HepG2 (cell line): ENCODE measurements around the gene CORO1C. TPM values are rescaled to one million over a fixed set of nuclear protein-coding genes. Genes with fewer than 3 reads are reported as not detected.

Source experiments
- AGO2 ChIP-seq: fragments of 200-400 bp; formaldehyde crosslinking; optimal IDR thresholded peaks from 2 replicates; pipeline ENCODE3; 2017; ENCODE audit warnings: mild to moderate bottlenecking, low read depth, low read length, moderate library complexity
- EEA1 ChIP-seq: sonication (generic); formaldehyde crosslinking; IDR thresholded peaks from 2 replicates; pipeline ENCODE4 v1.5.1; 2020; ENCODE audit warnings: mild to moderate bottlenecking, missing genetic modification reagents, borderline replicate concordance
- HDAC2 ChIP-seq: sonication (generic); formaldehyde crosslinking; IDR thresholded peaks from 2 replicates; pipeline ENCODE4 v1.4.0; 2020; ENCODE audit warnings: missing genetic modification reagents
- MAFK ChIP-seq, 2 experiments: IDR thresholded peaks in 1 of 2; conservative IDR thresholded peaks in 1 of 2; 2 replicates each; pipeline ENCODE4 v1.6.1; 2011; ENCODE audit warnings: improper control_type of control experiment in 2 of 2, low read length in 2 of 2
- NFRKB ChIP-seq: fragments of 450-650 bp; IDR thresholded peaks from 2 replicates; pipeline ENCODE4 v1.6.1; 2017
- PAF1 ChIP-seq: IDR thresholded peaks from 2 replicates; pipeline ENCODE4 v1.6.1; 2016; ENCODE audit warnings: missing genetic modification reagents, missing compliant biosample characterization
- SOX13 ChIP-seq, 3 experiments: fragments of 450-650 bp in 1 of 3; sonication (generic) in 1 of 3; formaldehyde crosslinking in 1 of 3; IDR thresholded peaks in 2 of 3; conservative IDR thresholded peaks in 1 of 3; 2 replicates each; pipeline versions ENCODE4 v1.5.0 to v1.6.1; 2016 to 2020; ENCODE audit warnings: antibody characterized with exemption in 1 of 3, mild to moderate bottlenecking in 1 of 3, missing compliant biosample characterization in 1 of 3, missing genetic modification reagents in 1 of 3, moderate library complexity in 1 of 3
- SRF ChIP-seq: IDR thresholded peaks from 2 replicates; pipeline ENCODE4 v1.6.1; 2011; ENCODE audit warnings: mild to moderate bottlenecking, low read depth, low read length, moderate library complexity
- U2AF2 ChIP-seq: fragments of 200-400 bp; formaldehyde crosslinking; IDR thresholded peaks from 2 replicates; pipeline ENCODE4 v1.6.1; 2017; ENCODE audit warnings: low read depth, mild to moderate bottlenecking, low read length
- ZBTB7B ChIP-seq: sonication (generic); formaldehyde crosslinking; IDR thresholded peaks from 2 replicates; pipeline ENCODE4 v1.4.0; 2020; ENCODE audit warnings: missing genetic modification reagents
- ZNF317 ChIP-seq: sonication (generic); formaldehyde crosslinking; IDR thresholded peaks from 2 replicates; pipeline ENCODE4 v1.5.0; 2020; ENCODE audit warnings: mild to moderate bottlenecking, missing genetic modification reagents
- ZNF430 ChIP-seq: sonication (generic); formaldehyde crosslinking; IDR thresholded peaks from 2 replicates; pipeline ENCODE4 v1.9.0; 2021; ENCODE audit warnings: mild to moderate bottlenecking, missing genetic modification reagents
- ZNF530 ChIP-seq: sonication (generic); formaldehyde crosslinking; IDR thresholded peaks from 2 replicates; pipeline ENCODE4 v1.5.0; 2020; ENCODE audit warnings: low read depth, mild to moderate bottlenecking, missing genetic modification reagents
- ZNF598 ChIP-seq: sonication (generic); formaldehyde crosslinking; IDR thresholded peaks from 2 replicates; pipeline ENCODE4 v1.5.1; 2020; ENCODE audit warnings: mild to moderate bottlenecking, missing genetic modification reagents, borderline replicate concordance
- ZNF75D ChIP-seq: sonication (generic); formaldehyde crosslinking; IDR thresholded peaks from 2 replicates; pipeline ENCODE4 v1.8.1; 2023; ENCODE audit warnings: missing genetic modification reagents, mild to moderate bottlenecking, borderline replicate concordance
- polyA plus RNA-seq, 8 experiments: library from polyadenylated mRNA; depleted of rRNA in 3 of 8; stranded (reverse) in 7 of 8; unstranded in 1 of 8; fragments of >200 nt; fragmentation: Illumina TruSeq in 4 of 8; extraction: Trizol in 4 of 8; gene quantifications; 2 replicates each; pipeline versions ENCODE4 v1.2.1 to v1.2.3, GENCODE V29; 2011 to 2016; ENCODE audit warnings: low read depth in 4 of 8, missing spikeins in 1 of 8, mixed read lengths in 1 of 8; ENCODE audit not compliant: insufficient read depth in 1 of 8
- total RNA-seq, 5 experiments: library from RNA; depleted of rRNA; stranded (reverse); fragments of >200 nt; fragmentation: Illumina TruSeq; extraction: Trizol; gene quantifications; 2 replicates each; pipeline ENCODE4 v1.2.3, GENCODE V29; 2016; ENCODE audit warnings: low read depth in 1 of 5
- TF ChIP-seq, protein P1 (sequence below): sonication (generic); formaldehyde crosslinking; conservative IDR thresholded peaks from 2 replicates; pipeline ENCODE4 v1.8.0; 2022; ENCODE audit warnings: mild to moderate bottlenecking, moderate library complexity, missing genetic modification reagents
- TF ChIP-seq, protein P2 (sequence below): sonication (generic); formaldehyde crosslinking; IDR thresholded peaks from 2 replicates; pipeline ENCODE4 v1.8.0; 2023; ENCODE audit warnings: mild to moderate bottlenecking, missing genetic modification reagents
- TF ChIP-seq, protein P3 (sequence below): sonication (generic); formaldehyde crosslinking; IDR thresholded peaks from 2 replicates; pipeline ENCODE4 v1.9.0; 2022; ENCODE audit warnings: missing genetic modification reagents, mild to moderate bottlenecking, borderline replicate concordance
- TF ChIP-seq, protein P4 (sequence below), 2 experiments: sonication (generic) in 1 of 2; formaldehyde crosslinking in 1 of 2; IDR thresholded peaks; 2 replicates each; pipeline versions ENCODE4 v1.4.0 to v1.6.1; 2016 to 2020; ENCODE audit warnings: borderline replicate concordance in 1 of 2, low read depth in 1 of 2, mild to moderate bottlenecking in 1 of 2, missing genetic modification reagents in 1 of 2

Gene CORO1C
- total and polyA plus RNA-seq, 2 of the 13 experiments (the other 11 are each of a cell fraction or from before 2014, with no cell fraction given), result 73.7 to 131 TPM

DNA sequence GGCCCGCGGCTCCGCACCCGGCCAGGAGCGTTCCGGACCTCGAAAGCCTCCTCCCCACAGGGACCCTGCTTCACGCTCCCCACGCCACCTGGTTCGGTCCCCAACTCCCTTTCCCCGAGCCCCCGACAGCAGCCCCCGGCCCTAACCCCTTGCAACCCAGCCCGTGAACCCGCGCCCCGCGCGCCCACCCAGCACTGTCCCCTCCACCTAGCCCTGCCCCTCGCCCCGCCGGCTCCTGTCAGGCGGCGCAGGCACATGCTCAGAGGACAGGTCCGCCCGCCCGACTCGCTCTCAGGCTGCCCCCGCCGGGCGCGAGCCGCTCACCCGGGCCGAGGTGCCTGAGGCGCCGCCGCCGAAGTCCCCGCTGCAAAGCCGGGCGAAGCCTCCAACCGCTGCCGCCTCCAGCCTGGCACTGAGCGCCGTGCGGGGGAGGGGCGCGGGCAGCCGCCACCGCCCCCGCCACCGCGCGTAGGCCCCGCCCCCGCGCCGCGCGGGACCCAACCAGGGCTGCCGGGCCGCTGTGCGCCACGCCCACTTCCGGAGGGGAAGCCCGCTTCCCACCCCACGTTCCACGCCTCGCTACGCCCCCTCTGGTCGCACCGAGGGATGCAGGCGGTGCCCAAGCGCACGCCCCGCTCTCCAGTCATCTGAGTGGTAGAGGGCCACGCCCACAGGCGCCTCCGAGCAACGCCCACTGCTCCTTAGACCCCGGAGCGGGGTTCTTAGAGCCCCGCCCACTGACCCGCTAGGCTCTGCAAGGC is at the start of gene CORO1C (continued):
- TF ChIP-seq PAF1 (CRISPR knock-in tag), result no peak
- TF ChIP-seq ZNF430 (CRISPR knock-in tag), result no peak
- TF ChIP-seq, protein P1, sequence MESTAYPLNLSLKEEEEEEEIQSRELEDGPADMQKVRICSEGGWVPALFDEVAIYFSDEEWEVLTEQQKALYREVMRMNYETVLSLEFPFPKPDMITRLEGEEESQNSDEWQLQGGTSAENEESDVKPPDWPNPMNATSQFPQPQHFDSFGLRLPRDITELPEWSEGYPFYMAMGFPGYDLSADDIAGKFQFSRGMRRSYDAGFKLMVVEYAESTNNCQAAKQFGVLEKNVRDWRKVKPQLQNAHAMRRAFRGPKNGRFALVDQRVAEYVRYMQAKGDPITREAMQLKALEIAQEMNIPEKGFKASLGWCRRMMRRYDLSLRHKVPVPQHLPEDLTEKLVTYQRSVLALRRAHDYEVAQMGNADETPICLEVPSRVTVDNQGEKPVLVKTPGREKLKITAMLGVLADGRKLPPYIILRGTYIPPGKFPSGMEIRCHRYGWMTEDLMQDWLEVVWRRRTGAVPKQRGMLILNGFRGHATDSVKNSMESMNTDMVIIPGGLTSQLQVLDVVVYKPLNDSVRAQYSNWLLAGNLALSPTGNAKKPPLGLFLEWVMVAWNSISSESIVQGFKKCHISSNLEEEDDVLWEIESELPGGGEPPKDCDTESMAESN (CRISPR knock-in tag), result no peak; the same call in 1 of the 2 replicates
- no peak for TF ChIP-seq ZNF75D (CRISPR knock-in tag)
- TF ChIP-seq, protein P2, sequence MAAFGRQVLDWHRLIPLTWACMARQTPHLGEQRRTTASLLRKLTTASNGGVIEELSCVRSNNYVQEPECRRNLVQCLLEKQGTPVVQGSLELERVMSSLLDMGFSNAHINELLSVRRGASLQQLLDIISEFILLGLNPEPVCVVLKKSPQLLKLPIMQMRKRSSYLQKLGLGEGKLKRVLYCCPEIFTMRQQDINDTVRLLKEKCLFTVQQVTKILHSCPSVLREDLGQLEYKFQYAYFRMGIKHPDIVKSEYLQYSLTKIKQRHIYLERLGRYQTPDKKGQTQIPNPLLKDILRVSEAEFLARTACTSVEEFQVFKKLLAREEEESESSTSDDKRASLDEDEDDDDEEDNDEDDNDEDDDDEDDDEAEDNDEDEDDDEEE, result no peak
- no peak for TF ChIP-seq SRF
- TF ChIP-seq ZBTB7B, result no peak
- TF ChIP-seq ZNF530 (CRISPR knock-in tag), result no peak
- TF ChIP-seq AGO2, result peak; percentile 78
- TF ChIP-seq MAFK (conservative IDR thresholded peaks at IDR 0.05 in 1 of 2, IDR thresholded peaks at IDR 0.05 in 1 of 2; ENCODE audit: low read length in 2 of 2), result no peak
- no peak for TF ChIP-seq NFRKB
- TF ChIP-seq U2AF2, result no peak
- no peak for TF ChIP-seq ZNF598 (CRISPR knock-in tag)
- peak; percentile 69; the same call in 1 of the 2 replicates for TF ChIP-seq EEA1
- peak; percentile 46; the same call in 1 of the 2 replicates for TF ChIP-seq HDAC2 (CRISPR knock-in tag)
- no peak for TF ChIP-seq ZNF317 (CRISPR knock-in tag)
- TF ChIP-seq, protein P3, sequence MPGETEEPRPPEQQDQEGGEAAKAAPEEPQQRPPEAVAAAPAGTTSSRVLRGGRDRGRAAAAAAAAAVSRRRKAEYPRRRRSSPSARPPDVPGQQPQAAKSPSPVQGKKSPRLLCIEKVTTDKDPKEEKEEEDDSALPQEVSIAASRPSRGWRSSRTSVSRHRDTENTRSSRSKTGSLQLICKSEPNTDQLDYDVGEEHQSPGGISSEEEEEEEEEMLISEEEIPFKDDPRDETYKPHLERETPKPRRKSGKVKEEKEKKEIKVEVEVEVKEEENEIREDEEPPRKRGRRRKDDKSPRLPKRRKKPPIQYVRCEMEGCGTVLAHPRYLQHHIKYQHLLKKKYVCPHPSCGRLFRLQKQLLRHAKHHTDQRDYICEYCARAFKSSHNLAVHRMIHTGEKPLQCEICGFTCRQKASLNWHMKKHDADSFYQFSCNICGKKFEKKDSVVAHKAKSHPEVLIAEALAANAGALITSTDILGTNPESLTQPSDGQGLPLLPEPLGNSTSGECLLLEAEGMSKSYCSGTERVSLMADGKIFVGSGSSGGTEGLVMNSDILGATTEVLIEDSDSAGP (CRISPR knock-in tag), result peak; percentile 13; the same call in 1 of the 2 replicates
- TF ChIP-seq SOX13 (IDR thresholded peaks at IDR 0.05), result no peak
- no peak; a peak in 1 of 4 replicates for TF ChIP-seq SOX13 (CRISPR knock-in tag; conservative IDR thresholded peaks at IDR 0.05 in 1 of 2, IDR thresholded peaks at IDR 0.05 in 1 of 2)
- TF ChIP-seq, protein P4, sequence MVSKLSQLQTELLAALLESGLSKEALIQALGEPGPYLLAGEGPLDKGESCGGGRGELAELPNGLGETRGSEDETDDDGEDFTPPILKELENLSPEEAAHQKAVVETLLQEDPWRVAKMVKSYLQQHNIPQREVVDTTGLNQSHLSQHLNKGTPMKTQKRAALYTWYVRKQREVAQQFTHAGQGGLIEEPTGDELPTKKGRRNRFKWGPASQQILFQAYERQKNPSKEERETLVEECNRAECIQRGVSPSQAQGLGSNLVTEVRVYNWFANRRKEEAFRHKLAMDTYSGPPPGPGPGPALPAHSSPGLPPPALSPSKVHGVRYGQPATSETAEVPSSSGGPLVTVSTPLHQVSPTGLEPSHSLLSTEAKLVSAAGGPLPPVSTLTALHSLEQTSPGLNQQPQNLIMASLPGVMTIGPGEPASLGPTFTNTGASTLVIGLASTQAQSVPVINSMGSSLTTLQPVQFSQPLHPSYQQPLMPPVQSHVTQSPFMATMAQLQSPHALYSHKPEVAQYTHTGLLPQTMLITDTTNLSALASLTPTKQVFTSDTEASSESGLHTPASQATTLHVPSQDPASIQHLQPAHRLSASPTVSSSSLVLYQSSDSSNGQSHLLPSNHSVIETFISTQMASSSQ (IDR thresholded peaks at IDR 0.05; ENCODE audit: low read depth), result no peak
- TF ChIP-seq, protein P4 (CRISPR knock-in tag; IDR thresholded peaks at IDR 0.05; ENCODE audit: borderline replicate concordance), result no peak
